HCT116 (cell line): Measurements from ENCODE around the gene LYSMD3. TPM values are rescaled to one million over a fixed set of nuclear protein-coding genes. Genes with fewer than 3 reads are reported as not detected.

ENCODE experiments used
- ATAC-seq: fragments of 200-7000 bp; cut with Tn5 transposase; 2 replicates; pipeline ENCODE4 v1.9.1; 2020; ENCODE audit warnings: mild to moderate bottlenecking, moderate library complexity
- BruUV-seq: library from RNA; stranded (reverse); fragments of 400-500 nt; replicated peaks from 2 replicates; lab custom pipeline; 2021; lab: Mats Ljungman, UMichigan
- CTCF ChIA-PET: fragments of 300-600 bp; sonication (Branson Sonifier 250); formaldehyde crosslinking; loops from one replicate; lab custom pipeline; 2021; ENCODE audit warnings: antibody characterized with exemption; lab: Charles Lee
- POLR2A ChIA-PET: fragments of 300-600, 350-600 bp; sonication (Branson Sonifier 250); formaldehyde crosslinking; loops from one replicate; lab custom pipeline; 2021; ENCODE audit warnings: antibody characterized with exemption; lab: Charles Lee
- RAD21 ChIA-PET, 2 experiments: fragments of 300-600 bp; sonication (Branson Sonifier 250); formaldehyde crosslinking; loops; one replicate each; lab custom pipeline; 2023; ENCODE audit warnings: low total read pairs in 2 of 2; ENCODE audit not compliant: uncharacterized antibody in 2 of 2, unreplicated experiment in 2 of 2, low non-redundant PET in 1 of 2; lab: Charles Lee
- DNase-seq: peaks from one replicate; pipeline ENCODE4 v3.0.0-alpha.2; 2010; ENCODE audit warnings: low read depth, low spot score
- H2AFZ ChIP-seq: fragments of 200-600 bp; shearing (Covaris generic), sonication (generic); 2 replicates; pipeline ENCODE4 v1.6.1; 2017; ENCODE audit warnings: low read depth, mixed run types, mixed read lengths, antibody characterized with exemption, low read length; ENCODE audit not compliant: poor library complexity, severe bottlenecking
- H3K27ac ChIP-seq: 2 replicates; pipeline ENCODE4 v1.5.1; 2012; ENCODE audit warnings: low read depth, low read length
- H3K27me3 ChIP-seq: fragments of 200-600 bp; sonication (generic); 2 replicates; pipeline ENCODE4 v1.6.1; 2016; ENCODE audit warnings: mixed run types, low read length, mixed read lengths; ENCODE audit not compliant: insufficient read depth
- H3K36me3 ChIP-seq, 2 experiments: fragments of 200-500 bp in 1 of 2; fragments of 200-600 bp in 1 of 2; sonication (Bioruptor generic) in 1 of 2; sonication (generic) in 1 of 2; 2 replicates each; pipeline versions ENCODE4 v1.5.1 to v1.6.1; 2014 to 2016; ENCODE audit warnings: low read length in 2 of 2, inconsistent platforms in 1 of 2, mixed read lengths in 1 of 2, mixed run types in 1 of 2; ENCODE audit not compliant: insufficient read depth in 2 of 2, control insufficient read depth in 1 of 2
- H3K4me1 ChIP-seq, 2 experiments: fragments of 200-600 bp in 1 of 2; sonication (generic) in 1 of 2; 2 replicates each; pipeline versions ENCODE4 v1.5.1 to v1.6.1; 2012 to 2017; ENCODE audit warnings: low read length in 2 of 2, inconsistent platforms in 1 of 2, mild to moderate bottlenecking in 1 of 2, mixed read lengths in 1 of 2, mixed run types in 1 of 2, moderate library complexity in 1 of 2; ENCODE audit not compliant: insufficient read depth in 2 of 2, control insufficient read depth in 1 of 2
- H3K4me2 ChIP-seq: fragments of 200-600 bp; sonication (generic); 2 replicates; pipeline ENCODE4 v1.6.1; 2017; ENCODE audit warnings: mixed run types, low read length, mixed read lengths
- H3K4me3 ChIP-seq, 2 experiments: fragments of 200-600 bp in 1 of 2; sonication (generic) in 1 of 2; replicated peaks in 1 of 2; 2 replicates each; pipeline ENCODE4 v1.5.1; 2011 to 2016; ENCODE audit warnings: low read length in 2 of 2, control low read depth in 1 of 2, low read depth in 1 of 2, mild to moderate bottlenecking in 1 of 2, mixed read lengths in 1 of 2, mixed run types in 1 of 2
- H3K79me2 ChIP-seq: fragments of 200-600 bp; sonication (generic); 2 replicates; pipeline ENCODE4 v1.6.1; 2017; ENCODE audit warnings: mild to moderate bottlenecking, mixed run types, low read length, moderate library complexity, mixed read lengths; ENCODE audit not compliant: insufficient read depth
- H3K9ac ChIP-seq: fragments of 200-600 bp; sonication (generic); 2 replicates; pipeline ENCODE4 v1.6.1; 2016; ENCODE audit warnings: low read length, mixed read lengths
- H3K9me2 ChIP-seq: fragments of 200-600 bp; sonication (generic), shearing (Covaris generic); 2 replicates; pipeline ENCODE4 v1.6.1; 2017; ENCODE audit warnings: mixed run types, mild to moderate bottlenecking, moderate library complexity; ENCODE audit not compliant: insufficient read depth
- H3K9me3 ChIP-seq, 2 experiments: fragments of 200-500 bp in 1 of 2; fragments of 200-600 bp in 1 of 2; sonication (Bioruptor generic) in 1 of 2; sonication (generic) in 1 of 2; 2 replicates each; pipeline ENCODE4 v1.6.1; 2014 to 2017; ENCODE audit warnings: low read length in 2 of 2, mixed read lengths in 2 of 2, inconsistent platforms in 1 of 2, low read depth in 1 of 2, mild to moderate bottlenecking in 1 of 2, mixed run types in 1 of 2, moderate library complexity in 1 of 2; ENCODE audit not compliant: control insufficient read depth in 1 of 2, insufficient read depth in 1 of 2
- H4K20me1 ChIP-seq: fragments of 200-600 bp; sonication (generic), shearing (Covaris generic); 2 replicates; pipeline ENCODE4 v1.6.1; 2017; ENCODE audit warnings: mixed run types, mild to moderate bottlenecking, moderate library complexity; ENCODE audit not compliant: insufficient read depth
- ATF3 ChIP-seq: IDR thresholded peaks from 2 replicates; pipeline ENCODE4 v1.6.1; 2012
- CBX3 ChIP-seq: IDR thresholded peaks from 2 replicates; pipeline ENCODE4 v1.6.1; 2012; ENCODE audit warnings: low read depth
- CEBPB ChIP-seq: IDR thresholded peaks from 2 replicates; pipeline ENCODE4 v1.6.1; 2012; ENCODE audit warnings: low read depth
- ELF1 ChIP-seq: IDR thresholded peaks from 2 replicates; pipeline ENCODE4 v1.6.1; 2012; ENCODE audit warnings: low read depth, borderline replicate concordance
- EZH2phosphoT487 ChIP-seq: fragments of 200-600 bp; IDR thresholded peaks from 2 replicates; pipeline ENCODE4 v1.6.1; 2018; ENCODE audit warnings: antibody characterized with exemption, borderline replicate concordance
- FOSL1 ChIP-seq: IDR thresholded peaks from 2 replicates; pipeline ENCODE4 v1.6.1; 2012; ENCODE audit warnings: low read depth
- MAX ChIP-seq: IDR thresholded peaks from 2 replicates; pipeline ENCODE4 v1.6.1; 2012
- POLR2A ChIP-seq: IDR thresholded peaks from 2 replicates; pipeline ENCODE4 v1.7.0; 2011; ENCODE audit warnings: borderline replicate concordance; ENCODE audit not compliant: insufficient read depth, insufficient read length; ENCODE audit errors: extremely low read depth
- POLR2AphosphoS5 ChIP-seq: IDR thresholded peaks from 2 replicates; pipeline ENCODE4 v1.6.1; 2011; ENCODE audit warnings: mild to moderate bottlenecking, low read depth, low read length, moderate library complexity
- RAD21 ChIP-seq: IDR thresholded peaks from 2 replicates; pipeline ENCODE4 v1.6.1; 2012; ENCODE audit warnings: low read depth, mild to moderate bottlenecking
- REST ChIP-seq: IDR thresholded peaks from 2 replicates; pipeline ENCODE4 v1.6.1; 2012; ENCODE audit warnings: low read depth
- SP1 ChIP-seq: IDR thresholded peaks from 2 replicates; pipeline ENCODE4 v1.6.1; 2012; ENCODE audit warnings: low read depth
- SRF ChIP-seq: IDR thresholded peaks from 2 replicates; pipeline ENCODE4 v1.6.1; 2012; ENCODE audit warnings: low read depth
- TCF7L2 ChIP-seq: IDR thresholded peaks from 2 replicates; pipeline ENCODE4 v1.7.0; 2011; ENCODE audit warnings: borderline replicate concordance, inconsistent platforms; ENCODE audit not compliant: insufficient read depth, insufficient read length; ENCODE audit errors: extremely low read depth
- ZBTB33 ChIP-seq: IDR thresholded peaks from 2 replicates; pipeline ENCODE4 v1.6.1; 2011; ENCODE audit warnings: mild to moderate bottlenecking, low read length, moderate library complexity; ENCODE audit not compliant: insufficient replicate concordance; ENCODE audit errors: extremely low read depth
- ZFX ChIP-seq: fragments of 450-650 bp; IDR thresholded peaks from 2 replicates; pipeline ENCODE4 v1.6.1; 2017
- ZNF274 ChIP-seq: fragments of 200-500 bp; sonication (Bioruptor generic); IDR thresholded peaks from 2 replicates; pipeline ENCODE4 v1.6.1; 2014; ENCODE audit warnings: mild to moderate bottlenecking, low read depth, low read length, inconsistent platforms
- intact Hi-C: fragments of 100-400 bp; cut with micrococcal nuclease; formaldehyde crosslinking; loops from 2 replicates; pipeline ENCODE4 v1.10.0; 2022
- total RNA-seq: library from RNA; stranded (reverse); gene quantifications from one replicate; pipeline ENCODE4 v1.2.1, GENCODE V29; 2021; ENCODE audit not compliant: unreplicated experiment

The LYSMD3 gene
- total RNA-seq, 1 experiment from 2014 or later = 18.0 TPM

- Histone ChIP-seq H3K9me3 (no peaks in the 10 kb centered on the region), H3K4me1 (no peaks in the 10 kb centered on the region), H3K4me3 (no peak overlapping the region), H3K9ac (no peak overlapping the region), H3K79me2 (no peaks in the 10 kb centered on the region), H3K27me3 (no peaks in the 10 kb centered on the region), H3K36me3 (no peaks in the 10 kb centered on the region), H2AFZ (no peak overlapping the region), H3K4me2 (no peak overlapping the region), H4K20me1 (no peaks in the 10 kb centered on the region), H3K9me2 (no peaks in the 10 kb centered on the region), H3K27ac (no peak overlapping the region)
- POLR2A ChIA-PET = no interaction called here
- DNase-seq (no peak), ATAC-seq (no peak)
- RAD21 ChIA-PET = no interaction called here
- intact Hi-C loops = no loop called here
- BruUV-seq = no TSS peak
- CTCF ChIA-PET = no interaction called here
- no peak for TF ChIP-seq POLR2A
- no peak for TF ChIP-seq ZNF274
These were observed 36.1 kb upstream of the LYSMD3 start for GRCh38 chr5:90565491-90565890.

- Histone ChIP-seq H2AFZ (no peak overlapping the region), H3K27ac (no peak overlapping the region), H3K4me2 (no peak overlapping the region), H3K36me3 (no peaks in the 10 kb centered on the region), H3K27me3 (no peaks in the 10 kb centered on the region), H3K9me3 (no peaks in the 10 kb centered on the region), H3K79me2 (no peaks in the 10 kb centered on the region), H3K4me3 (no peak overlapping the region), H3K4me1 (no peaks in the 10 kb centered on the region; a peak in 1 of 4 replicates), H3K9ac (no peak overlapping the region), H4K20me1 (no peaks in the 10 kb centered on the region), H3K9me2 (no peaks in the 10 kb centered on the region)
- DNase-seq = no peak
- intact Hi-C loops = no loop called here
- ChIA-PET RAD21 (no interaction called here), CTCF (no interaction called here), POLR2A (no interaction called here)
- no peak for ATAC-seq
- no peak for TF ChIP-seq ELF1
- TF ChIP-seq TCF7L2 = no peak
- TF ChIP-seq REST = no peak
- TF ChIP-seq POLR2AphosphoS5 = no peak
- TF ChIP-seq FOSL1 = no peak
- TF ChIP-seq SP1 = no peak
- no peak for TF ChIP-seq CEBPB
- TF ChIP-seq ZBTB33 = no peak
- no peak for TF ChIP-seq CBX3
- no peak for TF ChIP-seq ZNF274
- no peak for TF ChIP-seq EZH2phosphoT487
- TF ChIP-seq SRF = no peak
- TF ChIP-seq ZFX = no peak
- no peak for TF ChIP-seq RAD21
- no peak for TF ChIP-seq ATF3
- no peak for TF ChIP-seq MAX
- TF ChIP-seq, all 23 proteins: peak for 0
- BruUV-seq = no TSS peak
These were observed 33.7 kb upstream of the LYSMD3 start for GRCh38 chr5:90563108-90563507.
